K562 (cell line): ENCODE data around the gene OGT. TPM values are rescaled to one million over a fixed set of nuclear protein-coding genes. Genes with fewer than 3 reads are reported as not detected.
"Not testable (repeated sequence)": the region's sequence is repeated elsewhere in the genome, so short reads cannot be mapped to it uniquely, and the experiment has no call there.

Source experiments
- ATAC-seq: fragments of 200-7000 bp; cut with Tn5 transposase; 3 replicates; pipeline ENCODE4 v1.9.1; 2020; ENCODE audit warnings: moderate library complexity
- BruUV-seq: library from RNA; stranded (reverse); fragments of 400-500 nt; replicated peaks from 2 replicates; lab custom pipeline; 2021; lab: Mats Ljungman, UMichigan
- CTCF ChIA-PET: fragments of 300-600 bp; formaldehyde crosslinking; extraction: SDS; loops from one replicate; lab custom pipeline; 2021; ENCODE audit warnings: low intra/inter-chr PET ratio; lab: Yijun Ruan, JAX
- POLR2A ChIA-PET: fragments of 300-600, 350-650 bp; sonication (Branson Sonifier 250); formaldehyde crosslinking; extraction: SDS; loops from one replicate; lab custom pipeline; 2021; ENCODE audit warnings: antibody characterized with exemption, inconsistent platforms; lab: Yijun Ruan, JAX
- DNase-seq, 4 experiments: peaks; one replicate each; pipeline versions ENCODE4 v3.0.0 to v3.0.0-alpha.2; 2011 to 2018; ENCODE audit warnings: low spot score in 3 of 4, mixed read lengths in 3 of 4; ENCODE audit errors: extremely low read depth in 1 of 4
- FAIRE-seq: peaks from 2 replicates; lab custom pipeline; 2011; peaks lifted over from hg19 to GRCh38; lab: Jason Lieb, UNC
- H2AFZ ChIP-seq: 2 replicates; pipeline ENCODE4 v1.6.0; 2011; ENCODE audit warnings: low read depth, low read length, control low read depth, inconsistent platforms
- H3K27ac ChIP-seq: fragments of 200-600 bp; 3 replicates; pipeline ENCODE4 v1.8.0; 2011; ENCODE audit warnings: low read depth, mild to moderate bottlenecking, control low read depth, inconsistent platforms, low read length, moderate library complexity, mixed read lengths; ENCODE audit errors: extremely low read depth
- H3K27me3 ChIP-seq, 2 experiments: fragments of 300-600 bp in 1 of 2; 2 replicates in 1 of 2; 3 replicates in 1 of 2; pipeline versions ENCODE4 v1.6.0 to v1.8.0; 2011; ENCODE audit warnings: inconsistent platforms in 2 of 2, low read length in 2 of 2, mild to moderate bottlenecking in 1 of 2, mixed read lengths in 1 of 2, moderate library complexity in 1 of 2; ENCODE audit not compliant: control insufficient read depth in 2 of 2, insufficient read depth in 2 of 2
- H3K36me3 ChIP-seq: fragments of 300-600 bp; 3 replicates; pipeline ENCODE4 v1.8.0; 2011; ENCODE audit warnings: mild to moderate bottlenecking, low read length, inconsistent platforms; ENCODE audit not compliant: control insufficient read depth, insufficient read depth
- H3K4me1 ChIP-seq, 2 experiments: fragments of 200-600 bp in 1 of 2; replicated peaks in 1 of 2; 2 replicates in 1 of 2; 3 replicates in 1 of 2; pipeline versions ENCODE4 v1.5.1 to v1.8.0; 2011; ENCODE audit warnings: inconsistent platforms in 2 of 2, low read length in 2 of 2, mild to moderate bottlenecking in 1 of 2, mixed read lengths in 1 of 2, moderate library complexity in 1 of 2; ENCODE audit not compliant: control insufficient read depth in 2 of 2, insufficient read depth in 2 of 2
- H3K4me2 ChIP-seq: 2 replicates; pipeline ENCODE4 v1.6.1; 2011; ENCODE audit warnings: low read length, control low read depth, inconsistent platforms, mixed read lengths; ENCODE audit not compliant: insufficient read depth
- H3K4me3 ChIP-seq: fragments of 200-600 bp; sonication (generic), shearing (Covaris generic); 2 replicates; pipeline ENCODE4 v1.5.1; 2016; ENCODE audit warnings: control low read depth, inconsistent platforms
- H3K79me2 ChIP-seq: fragments of 200-600 bp; 3 replicates; pipeline ENCODE4 v1.8.0; 2011; ENCODE audit warnings: low read length, inconsistent platforms; ENCODE audit not compliant: control insufficient read depth, insufficient read depth
- H3K9ac ChIP-seq, 2 experiments: 2 replicates each; pipeline versions ENCODE4 v1.6.0 to v1.6.1; 2011; ENCODE audit warnings: low read depth in 2 of 2, low read length in 2 of 2, control low read depth in 1 of 2, inconsistent platforms in 1 of 2, mild to moderate bottlenecking in 1 of 2, mixed read lengths in 1 of 2; ENCODE audit not compliant: insufficient read depth in 1 of 2
- H3K9me1 ChIP-seq: one replicate; pipeline ENCODE4 v1.6.0; 2011; ENCODE audit warnings: inconsistent platforms, mild to moderate bottlenecking, low read length, moderate library complexity; ENCODE audit not compliant: control insufficient read depth, insufficient read depth
- H3K9me3 ChIP-seq: replicated peaks from 2 replicates; pipeline ENCODE4 v1.5.1; 2011; ENCODE audit warnings: low read depth, low read length, inconsistent platforms; ENCODE audit not compliant: control insufficient read depth, insufficient read depth
- H4K20me1 ChIP-seq: replicated peaks from 2 replicates; pipeline ENCODE4 v1.6.1; 2011; ENCODE audit warnings: low read length, inconsistent platforms, mixed read lengths; ENCODE audit not compliant: control insufficient read depth, insufficient read depth
- ETV5 ChIP-seq: sonication (generic); formaldehyde crosslinking; IDR thresholded peaks from 2 replicates; pipeline ENCODE4 v1.4.0; 2020; ENCODE audit warnings: low read depth, mild to moderate bottlenecking, missing genetic modification reagents
- GABPB1 ChIP-seq: sonication (generic); formaldehyde crosslinking; IDR thresholded peaks from 2 replicates; pipeline ENCODE4 v1.8.0; 2022; ENCODE audit warnings: mild to moderate bottlenecking, missing genetic modification reagents
- KDM5B ChIP-seq: fragments of 200-600 bp; sonication (generic); IDR thresholded peaks from 2 replicates; pipeline ENCODE4 v1.6.1; 2012; ENCODE audit warnings: low read depth, mild to moderate bottlenecking, moderate library complexity, low read length, control low read depth, inconsistent platforms; ENCODE audit not compliant: insufficient replicate concordance
- NFIC ChIP-seq: fragments of 450-650 bp; IDR thresholded peaks from 2 replicates; pipeline ENCODE4 v1.6.1; 2017; ENCODE audit warnings: mild to moderate bottlenecking, inconsistent platforms
- WGBS: fragments of 100-300 bp; shearing (Covaris generic); methylation state at CpG from one replicate; pipeline ENCODE4 v1.1.6; 2016; ENCODE audit warnings: low coverage, mixed read lengths; ENCODE audit not compliant: insufficient coverage; ENCODE audit errors: missing lambda C conversion rate; 5-methylcytosine and 5-hydroxymethylcytosine counted together
- in situ Hi-C: fragments of 300-500 bp; cut with MboI; formaldehyde crosslinking; loops from 4 replicates; pipeline ENCODE4 v1.15.0; 2018; ENCODE audit warnings: inconsistent platforms, mixed read lengths
- intact Hi-C: fragments of 100-400 bp; cut with micrococcal nuclease; formaldehyde crosslinking; loops from 2 replicates; pipeline ENCODE4 v1.14.2; 2022
- polyA plus RNA-seq, 8 experiments: library from polyadenylated mRNA; depleted of rRNA in 4 of 8; stranded (reverse) in 5 of 8; unstranded in 3 of 8; fragments of >200 nt; fragmentation: Nextera tagmentation in 2 of 8; fragmentation: Illumina TruSeq in 1 of 8; extraction: Ambion mirVana in 2 of 8; extraction: Trizol in 1 of 8; gene quantifications; 2 replicates each; pipeline versions ENCODE4 v1.2.1 to v1.2.3, GENCODE V29; 2011 to 2014; ENCODE audit warnings: inconsistent platforms in 1 of 8, missing spikeins in 1 of 8
- total RNA-seq, 7 experiments: library from RNA; depleted of rRNA in 6 of 7; stranded (reverse); fragments of >200 nt in 6 of 7; fragmentation: Illumina TruSeq in 2 of 7; extraction: Trizol in 2 of 7; gene quantifications; 2 replicates each; pipeline versions ENCODE4 v1.2.1 to v1.2.3, GENCODE V29; 2011 to 2021; ENCODE audit warnings: low replicate concordance in 1 of 7
- TF ChIP-seq, protein P1 (sequence below): fragments of 250-450 bp; sonication (Bioruptor Pico); IDR thresholded peaks from 2 replicates; pipeline ENCODE4 v1.4.0; 2020; ENCODE audit warnings: mild to moderate bottlenecking, moderate library complexity

Gene OGT
- total and polyA plus RNA-seq, 9 of the 15 experiments (the other 6 are each of a cell fraction or from before 2014, with no cell fraction given), result 38.9 to 347 (median 117) TPM

DNA sequence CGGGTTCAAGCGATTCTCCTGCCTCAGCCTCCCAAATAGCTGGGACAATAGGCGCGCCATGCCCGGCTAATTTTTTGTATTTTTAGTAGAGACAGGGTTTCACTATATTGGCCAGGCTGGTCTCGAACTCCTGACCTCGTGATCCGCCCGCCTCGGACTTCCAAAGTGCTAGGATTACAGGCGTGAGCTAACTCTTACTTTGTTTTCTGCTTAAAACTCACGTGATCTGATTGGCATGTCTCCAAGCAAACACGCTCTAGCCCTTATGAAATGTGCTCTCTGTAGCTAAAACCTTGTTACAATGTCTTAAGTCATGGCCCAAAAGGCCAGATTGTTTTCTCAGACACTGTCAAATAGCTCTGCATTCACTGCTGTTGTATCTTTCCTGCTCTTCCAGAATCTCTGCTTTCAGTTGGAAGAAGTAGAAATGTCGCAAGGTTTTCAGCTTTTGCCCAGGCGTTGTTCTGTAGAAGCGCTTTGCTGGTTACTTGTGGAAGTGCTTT lies 39.7 kb upstream of the OGT start:
- no peaks in the 10 kb centered on the region for H3K9me1 ChIP-seq
- POLR2A ChIA-PET, result interaction anchor here (0.6 to 1.3 kb wide), 3 partner anchors 9 to 538 kb away, joined by 3 to 4 read pairs (median 3); no protein-coding TSS in a partner anchor

DNA sequence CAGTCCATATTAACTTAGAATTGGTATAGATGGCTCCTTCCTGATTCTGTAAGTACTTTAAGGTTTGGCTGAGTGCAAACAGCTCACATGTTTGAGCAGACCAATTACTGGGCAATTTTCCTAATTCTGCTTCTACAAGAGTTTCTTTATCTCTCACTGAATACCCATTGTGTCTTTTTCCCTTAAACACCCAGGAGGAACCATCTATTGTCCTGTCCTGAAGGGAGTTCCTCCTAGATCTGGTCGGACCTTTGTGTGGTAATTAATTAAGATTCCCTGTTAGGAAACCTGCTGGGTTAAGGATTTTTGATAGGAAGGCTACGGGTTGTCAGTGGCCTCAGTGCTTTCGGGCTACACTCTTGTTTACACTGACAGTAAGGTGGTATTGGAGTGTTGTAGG lies 36.9 kb upstream of the OGT start:
- H3K27ac ChIP-seq, in situ Hi-C loops, ATAC-seq, H3K9me1 ChIP-seq, H2AFZ ChIP-seq, H3K4me2 ChIP-seq, CTCF ChIA-PET, H3K79me2 ChIP-seq, DNase-seq, H4K20me1 ChIP-seq, FAIRE-seq, H3K36me3 ChIP-seq, H3K27me3 ChIP-seq, H3K4me1 ChIP-seq, POLR2A ChIA-PET, intact Hi-C loops, H3K9me3 ChIP-seq, H3K4me3 ChIP-seq, BruUV-seq, H3K9ac ChIP-seq: not testable (repeated sequence)
- 14% methylated on average over 3 of the region's 3 CpGs for WGBS

More for the DNA sequence above, 39.7 kb upstream of the OGT start:
- Histone ChIP-seq H3K27ac (no peak overlapping the region), H3K79me2 (no peaks in the 10 kb centered on the region), H3K9me3 (no peaks in the 10 kb centered on the region), H3K4me1 (peaks cover 0 to 8% of the 10 kb centered on the region in 2 experiments; a peak in 1 of 5 replicates), H3K4me3 (no peak overlapping the region), H3K9ac (no peak overlapping the region), H3K27me3 (no peaks in the 10 kb centered on the region), H3K36me3 (no peaks in the 10 kb centered on the region), H4K20me1 (no peaks in the 10 kb centered on the region)
- ATAC-seq (no peak), FAIRE-seq (no peak), DNase-seq (no peak)
- WGBS, result 76% methylated on average over 12 of the region's 16 CpGs
- CTCF ChIA-PET, result no interaction called here
- no TSS peak for BruUV-seq
- TF ChIP-seq NFIC, result 0 out of 2 replicates have a peak, but pooled peaks have one; percentile 15
- TF ChIP-seq GABPB1 (CRISPR knock-in tag), result no peak
- TF ChIP-seq, protein P1, sequence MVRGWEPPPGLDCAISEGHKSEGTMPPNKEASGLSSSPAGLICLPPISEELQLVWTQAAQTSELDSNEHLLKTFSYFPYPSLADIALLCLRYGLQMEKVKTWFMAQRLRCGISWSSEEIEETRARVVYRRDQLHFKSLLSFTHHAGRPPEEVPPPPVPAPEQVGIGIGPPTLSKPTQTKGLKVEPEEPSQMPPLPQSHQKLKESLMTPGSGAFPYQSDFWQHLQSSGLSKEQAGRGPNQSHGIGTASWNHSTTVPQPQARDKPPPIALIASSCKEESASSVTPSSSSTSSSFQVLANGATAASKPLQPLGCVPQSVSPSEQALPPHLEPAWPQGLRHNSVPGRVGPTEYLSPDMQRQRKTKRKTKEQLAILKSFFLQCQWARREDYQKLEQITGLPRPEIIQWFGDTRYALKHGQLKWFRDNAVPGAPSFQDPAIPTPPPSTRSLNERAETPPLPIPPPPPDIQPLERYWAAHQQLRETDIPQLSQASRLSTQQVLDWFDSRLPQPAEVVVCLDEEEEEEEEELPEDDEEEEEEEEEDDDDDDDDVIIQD (CRISPR knock-in tag), result no peak
- TF ChIP-seq KDM5B, result no peak
- no peak for TF ChIP-seq ETV5
- TF ChIP-seq, all 486 proteins: peak for 1
- Histone ChIP-seq H3K4me2 (no peak overlapping the region), H2AFZ (no peak overlapping the region)
- in situ Hi-C loops, result no loop called here
- intact Hi-C loops, result no loop called here
